Measurements from ENCODE around the gene NUP205.

DNA sequence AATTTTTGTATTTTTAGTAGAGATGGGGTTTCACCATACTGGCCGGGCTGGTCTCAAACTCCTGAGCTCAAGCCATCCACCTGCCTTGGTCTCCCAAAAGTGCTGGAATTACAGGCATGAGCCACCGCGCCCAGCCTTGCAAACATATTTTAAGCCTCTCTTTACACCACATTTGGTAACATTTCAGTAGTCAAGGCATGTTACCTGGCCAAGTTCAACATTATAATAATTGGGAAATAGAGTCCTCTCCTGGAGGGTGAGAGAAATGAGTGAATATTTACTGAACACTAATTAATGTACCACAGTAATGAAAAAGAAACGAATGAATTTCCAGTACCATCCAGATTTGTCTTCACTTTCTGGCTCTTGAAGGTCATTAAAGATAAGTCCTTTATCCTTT, 37.8 kb upstream of the NUP205 start:
- TF ChIP-seq, protein P1, sequence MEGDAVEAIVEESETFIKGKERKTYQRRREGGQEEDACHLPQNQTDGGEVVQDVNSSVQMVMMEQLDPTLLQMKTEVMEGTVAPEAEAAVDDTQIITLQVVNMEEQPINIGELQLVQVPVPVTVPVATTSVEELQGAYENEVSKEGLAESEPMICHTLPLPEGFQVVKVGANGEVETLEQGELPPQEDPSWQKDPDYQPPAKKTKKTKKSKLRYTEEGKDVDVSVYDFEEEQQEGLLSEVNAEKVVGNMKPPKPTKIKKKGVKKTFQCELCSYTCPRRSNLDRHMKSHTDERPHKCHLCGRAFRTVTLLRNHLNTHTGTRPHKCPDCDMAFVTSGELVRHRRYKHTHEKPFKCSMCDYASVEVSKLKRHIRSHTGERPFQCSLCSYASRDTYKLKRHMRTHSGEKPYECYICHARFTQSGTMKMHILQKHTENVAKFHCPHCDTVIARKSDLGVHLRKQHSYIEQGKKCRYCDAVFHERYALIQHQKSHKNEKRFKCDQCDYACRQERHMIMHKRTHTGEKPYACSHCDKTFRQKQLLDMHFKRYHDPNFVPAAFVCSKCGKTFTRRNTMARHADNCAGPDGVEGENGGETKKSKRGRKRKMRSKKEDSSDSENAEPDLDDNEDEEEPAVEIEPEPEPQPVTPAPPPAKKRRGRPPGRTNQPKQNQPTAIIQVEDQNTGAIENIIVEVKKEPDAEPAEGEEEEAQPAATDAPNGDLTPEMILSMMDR (IDR thresholded peaks at IDR 0.05) = no peak
- TF ChIP-seq POLR2A (IDR thresholded peaks at IDR 0.05) = no peak

All from right lobe of liver (tissue), 4 donors.